Activated naive CD8-positive, alpha-beta T cell treated with anti-CD3 and anti-CD28 coated beads, Interleukin-2, amount 10 ng/mL, durations not matched to agents 7 days and 5 days (primary cell): ENCODE data around the gene LAMTOR5. TPM values are rescaled to one million over a fixed set of nuclear protein-coding genes. Genes with fewer than 3 reads are reported as not detected.
A peak's percentile ranks its signal among the peaks of the same experiment; 100 is the strongest.

Experiments used
- ATAC-seq: fragments of 150-1000 bp; cut with Tn5 transposase; one replicate; pipeline ENCODE4 v1.10.0; 2021; ENCODE audit warnings: low read depth, moderate library complexity
- POLR2A ChIA-PET: fragments of 350-600 bp; sonication (Branson Sonifier 250); formaldehyde crosslinking; loops from one replicate; lab custom pipeline; 2021; ENCODE audit warnings: antibody characterized with exemption; lab: Charles Lee
- DNase-seq: peaks from one replicate; pipeline ENCODE4 v3.0.0; 2021
- H3K27ac Mint-ChIP-seq: one replicate; pipeline ENCODE4 v1.8.0; 2022; ENCODE audit warnings: mild to moderate bottlenecking, mixed read lengths
- H3K27me3 Mint-ChIP-seq: one replicate; pipeline ENCODE4 v1.8.0; 2022; ENCODE audit warnings: mild to moderate bottlenecking, moderate library complexity, mixed read lengths
- H3K36me3 Mint-ChIP-seq: one replicate; pipeline ENCODE4 v1.8.0; 2021; ENCODE audit warnings: mild to moderate bottlenecking, mixed read lengths
- H3K4me1 Mint-ChIP-seq: one replicate; pipeline ENCODE4 v1.8.0; 2021; ENCODE audit warnings: mixed read lengths
- H3K4me3 Mint-ChIP-seq: one replicate; pipeline ENCODE4 v1.8.0; 2022; ENCODE audit warnings: mild to moderate bottlenecking, moderate library complexity, mixed read lengths
- H3K9me3 Mint-ChIP-seq: one replicate; pipeline ENCODE4 v1.8.0; 2021; ENCODE audit warnings: mixed read lengths
- total RNA-seq, 2 experiments: library from RNA; stranded (reverse); gene quantifications; one replicate each; pipeline ENCODE4 v1.2.3, GENCODE V29; 2021

LAMTOR5 gene
- total RNA-seq, 2 experiments from 2014 or later, result 115 TPM

DNA sequence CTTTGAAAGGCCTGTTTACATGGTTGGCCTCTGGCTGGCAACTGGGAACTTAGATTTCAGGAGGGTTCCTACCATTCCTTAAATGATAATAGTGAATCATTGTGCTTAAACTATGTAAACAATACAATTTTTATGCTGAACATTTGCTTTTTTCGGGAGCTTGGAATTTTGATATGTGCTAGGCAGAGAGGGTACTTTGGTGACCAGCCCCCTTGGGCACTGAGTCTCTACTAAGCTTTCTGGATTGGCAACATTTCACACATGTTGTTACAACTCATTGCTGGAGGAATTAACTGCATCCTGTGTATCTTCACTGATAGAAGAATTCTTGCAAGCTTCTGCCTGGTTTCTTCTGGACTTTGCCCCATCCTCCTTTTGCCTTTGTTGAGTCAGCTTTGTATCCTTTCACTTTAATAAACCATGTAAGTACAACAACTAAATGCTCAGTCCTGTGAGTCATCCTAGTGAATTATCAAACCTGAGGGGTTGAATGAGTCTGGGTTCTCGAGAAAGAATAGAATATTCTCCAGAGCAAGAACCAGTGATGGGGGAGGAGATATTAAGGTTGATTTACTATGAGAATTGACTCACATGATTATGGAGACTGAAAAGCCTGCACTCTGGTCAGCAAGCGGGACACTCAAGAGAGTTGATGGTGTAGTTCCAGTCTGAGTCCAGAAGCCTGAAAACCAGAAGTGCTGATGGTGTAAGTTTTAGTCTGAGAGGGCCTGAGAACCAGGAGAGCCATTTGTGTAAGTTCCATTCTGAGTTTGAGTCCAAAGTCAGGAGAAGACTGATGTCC, 13.6 kb downstream of the LAMTOR5 start:
- Mint-ChIP-seq H3K4me1 (peaks cover 6% of the 10 kb centered on the region), H3K36me3 (peaks cover 18% of the 10 kb centered on the region), H3K27ac (no peak overlapping the region), H3K27me3 (no peaks in the 10 kb centered on the region), H3K4me3 (no peak overlapping the region), H3K9me3 (no peaks in the 10 kb centered on the region)
- ATAC-seq, result no peak
- no peak for DNase-seq
- POLR2A ChIA-PET, result no interaction called here

DNA sequence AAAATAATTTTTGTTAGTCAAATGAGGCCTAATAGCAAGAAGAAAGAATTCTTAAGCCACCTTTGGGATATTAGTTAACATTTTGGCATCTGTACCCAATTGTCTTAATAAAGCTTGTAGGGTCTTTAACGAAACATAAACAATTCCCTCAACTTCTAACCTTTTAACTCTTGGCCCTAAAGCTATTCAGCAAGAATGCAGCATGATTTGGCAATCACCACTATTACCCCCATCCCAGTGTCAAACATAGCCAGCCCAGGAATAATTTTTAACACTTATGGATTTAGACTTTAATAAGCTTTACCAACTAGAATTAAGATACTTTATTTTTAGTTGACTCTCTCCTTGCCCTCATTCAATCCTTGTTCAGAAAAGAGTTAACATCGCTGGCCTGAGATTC, 14.2 kb downstream of the LAMTOR5 start:
- POLR2A ChIA-PET, result interaction anchor here (0.6 kb wide), 1 partner anchor 39 kb away, joined by 3 read pairs; no protein-coding TSS in a partner anchor
- DNase-seq (no peak), ATAC-seq (no peak)
- H3K4me3 Mint-ChIP-seq, result no peak overlapping the region
- peaks cover 17% of the 10 kb centered on the region for H3K36me3 Mint-ChIP-seq
- no peaks in the 10 kb centered on the region for H3K27me3 Mint-ChIP-seq
- H3K27ac Mint-ChIP-seq, result no peak overlapping the region
- H3K4me1 Mint-ChIP-seq, result peaks cover 6% of the 10 kb centered on the region
- no peaks in the 10 kb centered on the region for H3K9me3 Mint-ChIP-seq

DNA sequence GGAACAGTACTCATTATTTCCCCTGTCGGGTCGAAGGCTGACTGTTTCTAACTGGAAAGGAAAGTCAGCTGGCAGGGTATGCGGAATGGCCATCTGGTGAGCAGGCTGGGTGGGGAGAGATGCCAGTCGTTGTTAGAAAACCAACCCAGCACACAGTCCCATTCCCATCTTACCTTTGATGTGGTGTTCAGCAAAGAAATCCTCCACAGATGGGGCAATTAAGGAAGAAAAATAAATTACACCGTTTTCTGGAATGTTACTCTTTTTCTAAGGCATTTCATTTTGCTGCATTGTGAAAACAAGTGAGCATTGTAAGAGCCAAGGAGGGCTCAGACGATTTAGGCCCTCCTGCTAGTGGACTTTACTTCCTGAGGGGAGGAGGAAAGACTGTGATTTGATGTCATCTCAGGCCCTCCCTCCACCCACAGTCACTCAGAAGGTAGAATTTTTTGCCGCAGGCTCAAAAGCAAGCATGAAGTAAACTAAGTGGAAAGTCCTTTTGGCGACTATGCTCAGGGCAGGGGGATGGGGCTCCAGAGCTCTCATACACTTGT, 16.7 kb downstream of the LAMTOR5 start, which contains the start of gene SLC16A4:
Gene SLC16A4, minus strand, starts transcription at position 335 of the 554 bp plus-strand sequence. CDS start 1,703 bp downstream, outside the sequence.
- Mint-ChIP-seq H3K9me3 (no peaks in the 10 kb centered on the region), H3K27ac (no peak within 1 kb of the TSS), H3K27me3 (no peaks in the 10 kb centered on the region), H3K4me3 (no peak within 1 kb of the TSS), H3K4me1 (peaks cover 6% of the 10 kb centered on the region), H3K36me3 (peaks cover 14% of the 10 kb centered on the region)
- POLR2A ChIA-PET, result no interaction called here
- DNase-seq (no peak), ATAC-seq (no peak)

DNA sequence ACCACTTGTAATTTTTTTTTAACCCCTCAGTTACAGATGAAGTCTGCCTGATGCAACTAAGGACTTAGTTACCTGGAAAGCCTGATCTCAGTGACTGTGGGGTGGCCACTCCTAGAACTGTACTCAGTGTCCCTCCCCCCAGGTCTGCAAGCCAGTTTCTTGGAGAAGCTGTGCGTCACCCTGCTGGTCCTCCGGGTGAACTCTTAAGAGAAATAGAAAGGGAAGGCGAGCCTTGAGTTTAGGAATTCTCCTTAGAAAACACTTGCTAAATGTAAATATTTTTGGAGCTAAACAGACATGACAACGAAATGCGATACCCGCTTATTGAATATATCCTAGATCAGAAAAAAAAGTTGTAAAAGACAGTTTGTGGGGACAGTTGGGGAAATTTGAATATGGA, 17.4 kb downstream of the LAMTOR5 start:
- ATAC-seq, result no peak
- POLR2A ChIA-PET, result no interaction called here
- no peaks in the 10 kb centered on the region for H3K27me3 Mint-ChIP-seq

DNA sequence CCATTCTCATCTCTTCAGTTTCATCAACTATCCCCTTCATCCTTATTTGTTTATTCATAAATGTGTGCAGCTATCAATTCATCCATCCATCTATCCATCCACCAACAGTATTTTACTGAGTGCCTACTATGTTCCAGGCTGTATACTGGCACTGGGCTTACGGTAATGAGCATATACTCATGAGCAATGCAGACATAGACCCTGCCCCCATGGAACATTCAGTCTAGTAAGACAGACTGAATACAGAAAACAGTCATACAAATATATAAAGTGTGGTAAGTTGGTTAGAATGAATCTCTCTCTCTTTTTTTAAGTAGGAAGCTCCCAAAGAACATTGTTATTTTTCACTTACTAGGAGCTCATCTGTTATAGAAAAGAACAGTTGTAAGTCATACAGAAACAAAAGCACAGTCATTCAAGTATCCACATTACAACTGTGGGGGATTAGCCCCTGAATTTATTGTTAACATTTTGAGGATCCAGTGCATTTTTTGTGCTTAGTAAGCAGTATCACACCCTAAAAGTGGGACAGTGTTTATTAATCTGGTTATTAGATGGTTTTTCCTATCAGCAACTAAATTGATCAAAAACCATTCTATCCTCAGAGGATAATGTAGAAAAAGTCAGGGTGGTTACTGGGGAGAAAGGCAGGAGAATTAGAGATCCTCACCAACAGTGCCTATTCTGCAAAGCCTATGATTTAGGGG, 20.3 kb downstream of the LAMTOR5 start:
- ATAC-seq, result no peak
- Mint-ChIP-seq H3K27me3 (no peaks in the 10 kb centered on the region), H3K36me3 (peaks cover 11% of the 10 kb centered on the region), H3K9me3 (no peaks in the 10 kb centered on the region), H3K27ac (no peak overlapping the region), H3K4me1 (peaks cover 12% of the 10 kb centered on the region), H3K4me3 (no peak overlapping the region)
- no peak for DNase-seq
- POLR2A ChIA-PET, result no interaction called here

More for the DNA sequence above, 17.4 kb downstream of the LAMTOR5 start:
- Mint-ChIP-seq H3K9me3 (no peaks in the 10 kb centered on the region), H3K36me3 (peaks cover 10% of the 10 kb centered on the region), H3K4me1 (peaks cover 1% of the 10 kb centered on the region), H3K4me3 (no peak overlapping the region), H3K27ac (no peak overlapping the region)
- DNase-seq, result no peak

DNA sequence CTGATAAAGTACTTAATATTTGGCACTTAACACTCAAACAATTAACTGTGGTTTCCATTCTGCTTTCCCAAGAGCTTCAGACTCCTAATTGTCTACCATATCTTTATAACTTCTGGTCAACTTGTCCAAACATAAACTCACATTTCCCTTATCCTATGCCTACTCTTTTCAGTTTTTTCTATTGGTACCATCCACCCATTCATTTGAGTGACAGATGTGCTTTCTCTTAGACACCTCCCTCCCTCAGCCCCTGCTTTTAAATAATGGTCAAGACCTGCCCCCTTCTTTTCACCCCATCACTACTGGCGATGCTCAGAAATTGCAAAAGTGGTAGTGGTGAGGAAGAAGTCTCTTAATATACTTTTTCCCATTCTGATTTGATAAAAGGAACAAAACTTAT, 22.1 kb downstream of the LAMTOR5 start:
- POLR2A ChIA-PET, result no interaction called here
- H3K27ac Mint-ChIP-seq, result no peak overlapping the region
- peaks cover 11% of the 10 kb centered on the region for H3K4me1 Mint-ChIP-seq
- peaks cover 11% of the 10 kb centered on the region for H3K36me3 Mint-ChIP-seq
- H3K9me3 Mint-ChIP-seq, result no peaks in the 10 kb centered on the region
- no peak for DNase-seq
- no peak for ATAC-seq
- H3K4me3 Mint-ChIP-seq, result no peak overlapping the region
- H3K27me3 Mint-ChIP-seq, result no peaks in the 10 kb centered on the region

DNA sequence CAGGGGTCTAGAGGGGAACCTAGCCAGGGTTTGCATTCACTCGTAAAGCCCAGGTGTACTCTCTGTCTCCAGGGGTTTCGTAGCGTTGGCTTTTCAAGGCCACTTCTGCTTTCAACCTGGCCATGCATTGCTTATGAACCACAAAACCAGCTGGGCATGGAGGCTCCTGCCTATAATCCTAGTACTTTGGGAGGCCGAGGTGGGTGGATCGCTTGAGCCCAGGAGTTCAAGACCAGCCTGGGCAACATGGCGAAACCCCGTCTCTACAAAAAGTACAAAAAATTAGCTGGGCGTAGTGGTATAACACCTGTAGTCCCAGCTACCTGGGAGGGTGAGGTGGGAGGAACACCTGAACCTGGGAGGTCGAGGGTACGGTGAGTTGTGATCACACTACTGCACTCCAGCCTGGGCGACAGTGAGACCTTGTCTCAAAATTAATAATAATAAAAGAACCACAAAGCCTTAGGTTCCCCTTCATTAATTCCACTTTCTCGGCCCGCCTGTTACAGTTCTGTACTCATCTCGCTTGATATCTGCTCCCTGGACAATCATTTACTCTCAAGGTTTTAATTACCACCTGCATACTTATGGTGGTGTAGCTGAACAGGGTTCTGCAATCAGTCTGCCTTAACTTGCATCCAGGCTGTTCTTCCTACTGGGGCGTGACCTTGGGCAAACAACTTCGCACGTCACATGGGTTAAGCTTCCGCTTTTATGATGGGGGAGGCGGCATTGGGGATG, 22.7 kb downstream of the LAMTOR5 start:
- peak overlapping the region; percentile 54 for H3K27ac Mint-ChIP-seq
- H3K36me3 Mint-ChIP-seq, result peaks cover 15% of the 10 kb centered on the region
- no peak for ATAC-seq
- POLR2A ChIA-PET, result interaction anchor here (2.0 kb wide), 1 partner anchor 45 kb away, joined by 11 read pairs; the partner anchor contains the start of gene RBM15
- peaks cover 12% of the 10 kb centered on the region for H3K4me1 Mint-ChIP-seq
- DNase-seq, result no peak
- H3K9me3 Mint-ChIP-seq, result no peaks in the 10 kb centered on the region
- H3K4me3 Mint-ChIP-seq, result no peak overlapping the region
- H3K27me3 Mint-ChIP-seq, result no peaks in the 10 kb centered on the region

DNA sequence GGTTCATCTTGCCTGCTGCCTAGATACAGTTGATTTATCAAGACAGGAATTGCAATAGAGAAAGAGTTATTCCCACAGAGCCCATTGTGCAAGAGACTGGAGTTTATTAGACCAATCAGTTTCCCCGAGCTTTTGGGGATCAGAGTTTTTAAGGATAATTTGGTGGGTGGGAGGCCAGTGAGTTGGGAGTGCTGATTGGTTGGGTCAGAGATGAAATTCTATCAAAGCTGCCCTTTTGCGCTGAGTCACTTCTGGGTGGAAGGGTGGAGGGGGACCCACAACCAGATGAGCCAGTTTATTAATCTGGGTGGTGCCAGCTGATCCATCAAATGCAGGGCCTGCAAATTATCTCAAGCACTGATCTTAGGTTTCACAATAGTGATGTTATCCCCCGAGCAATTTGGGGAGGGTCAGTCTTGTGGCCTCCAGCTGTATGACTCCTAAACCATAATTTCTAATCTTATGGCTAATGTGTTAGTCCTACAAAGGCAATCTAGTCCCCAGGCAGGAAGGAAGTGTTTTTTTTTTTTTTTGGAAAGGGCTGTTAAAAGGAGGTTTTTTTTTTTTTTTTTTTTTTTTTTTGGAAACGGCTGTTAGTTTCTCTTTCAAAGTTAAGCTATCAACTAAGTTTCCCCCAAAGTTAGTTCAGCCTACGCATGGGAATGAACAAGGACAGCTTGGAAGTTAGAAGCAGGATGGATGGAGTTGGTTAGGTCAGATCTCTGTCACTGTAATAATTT, 24.1 kb downstream of the LAMTOR5 start:
- DNase-seq, result no peak
- Mint-ChIP-seq H3K4me1 (peaks cover 12% of the 10 kb centered on the region), H3K9me3 (no peaks in the 10 kb centered on the region), H3K36me3 (peaks cover 22% of the 10 kb centered on the region), H3K27ac (peak overlapping the region; percentile 76), H3K27me3 (no peaks in the 10 kb centered on the region), H3K4me3 (peak overlapping the region; percentile 47)
- POLR2A ChIA-PET, result interaction anchor here (0.6 to 2.0 kb wide), 4 partner anchors 21 to 249 kb away, joined by 3 to 11 read pairs (median 4); partner anchors contain the start of gene RBM15
- ATAC-seq, result peak; percentile 42

DNA sequence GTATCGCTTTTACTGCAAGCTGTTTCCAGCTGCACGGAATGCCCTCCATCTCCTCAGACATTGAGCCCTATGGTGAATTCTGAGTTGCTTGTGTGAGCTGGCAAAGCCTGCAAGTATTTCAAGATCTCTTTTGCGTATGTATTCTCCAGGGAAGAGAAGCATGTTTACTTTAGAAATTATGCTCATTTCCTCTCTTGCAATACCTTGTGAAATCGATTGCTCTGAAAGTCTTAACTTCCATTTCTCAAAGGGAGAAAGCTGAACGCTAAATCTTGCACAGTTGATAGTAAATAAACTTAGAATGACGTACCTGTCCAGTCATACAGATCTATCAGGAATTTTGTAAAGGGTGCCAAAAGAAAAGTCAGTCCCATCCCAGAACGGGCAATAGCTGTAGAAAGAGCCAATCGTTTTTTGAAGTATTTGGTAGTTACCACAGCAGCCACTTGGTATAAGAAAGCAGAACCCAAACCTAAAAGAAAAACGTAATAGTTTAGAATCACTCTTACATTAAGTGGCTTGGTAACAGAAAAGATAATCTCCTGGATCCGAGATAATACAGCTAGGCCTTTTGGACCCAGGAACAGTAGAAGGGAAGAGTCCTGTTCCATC, 26.7 kb downstream of the LAMTOR5 start:
- Mint-ChIP-seq H3K27me3 (no peaks in the 10 kb centered on the region), H3K9me3 (no peaks in the 10 kb centered on the region), H3K4me1 (peaks cover 12% of the 10 kb centered on the region), H3K36me3 (peaks cover 28% of the 10 kb centered on the region), H3K4me3 (no peak overlapping the region), H3K27ac (no peak overlapping the region)
- ATAC-seq, result no peak
- no peak for DNase-seq
- POLR2A ChIA-PET, result interaction anchor here (1.5 kb wide), 1 partner anchor 43 kb away, joined by 4 read pairs; no protein-coding TSS in a partner anchor

DNA sequence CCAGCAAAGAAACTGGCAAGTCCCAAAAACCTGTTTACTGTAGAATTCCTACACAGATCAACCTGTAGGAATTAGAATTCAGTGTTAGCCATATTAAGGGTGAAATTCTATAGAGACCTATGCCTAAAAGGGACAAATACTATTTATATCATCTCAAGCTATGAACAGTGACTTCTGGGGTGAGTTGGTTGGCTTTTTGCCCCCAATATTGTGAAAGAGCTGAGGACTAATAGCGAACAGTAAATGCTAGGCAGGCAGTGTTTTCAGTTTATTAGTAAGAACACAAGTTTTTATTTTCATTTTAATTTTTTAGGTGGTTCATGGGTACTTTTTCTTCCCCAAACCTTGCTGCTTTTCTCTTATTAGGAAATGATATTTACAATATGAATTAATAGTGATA, 32.0 kb downstream of the LAMTOR5 start:
- H3K9me3 Mint-ChIP-seq, result no peaks in the 10 kb centered on the region
- H3K4me3 Mint-ChIP-seq, result no peak overlapping the region
- ATAC-seq (no peak), DNase-seq (no peak)
- POLR2A ChIA-PET, result no interaction called here
- peaks cover 5% of the 10 kb centered on the region for H3K4me1 Mint-ChIP-seq
- no peaks in the 10 kb centered on the region for H3K27me3 Mint-ChIP-seq
- H3K27ac Mint-ChIP-seq, result no peak overlapping the region
- H3K36me3 Mint-ChIP-seq, result peaks cover 29% of the 10 kb centered on the region

DNA sequence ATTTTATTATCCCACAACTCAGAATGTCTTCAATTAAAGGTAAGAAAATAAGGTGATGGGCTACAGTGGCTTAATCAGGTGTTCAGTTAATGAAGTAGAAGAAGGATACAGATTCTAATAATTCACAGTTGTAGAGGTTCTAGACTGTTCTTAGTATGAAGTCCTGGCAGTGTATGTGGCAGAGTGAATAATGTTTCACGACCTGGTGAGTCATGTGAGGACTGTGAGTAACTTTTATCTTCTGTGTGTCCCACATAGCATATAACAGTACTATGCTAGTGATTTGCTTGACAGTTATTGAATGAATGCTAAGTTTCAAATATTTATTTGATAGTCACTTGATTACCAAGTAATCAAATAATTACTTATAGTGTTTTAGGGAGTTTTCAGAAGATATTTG, 36.7 kb downstream of the LAMTOR5 start:
- peaks cover 8% of the 10 kb centered on the region for H3K4me1 Mint-ChIP-seq
- DNase-seq, result no peak
- no peak overlapping the region for H3K4me3 Mint-ChIP-seq
- H3K27ac Mint-ChIP-seq, result no peak overlapping the region
- H3K9me3 Mint-ChIP-seq, result no peaks in the 10 kb centered on the region
- POLR2A ChIA-PET, result no interaction called here
- H3K36me3 Mint-ChIP-seq, result peaks cover 8% of the 10 kb centered on the region
- H3K27me3 Mint-ChIP-seq, result no peaks in the 10 kb centered on the region
- ATAC-seq, result no peak

DNA sequence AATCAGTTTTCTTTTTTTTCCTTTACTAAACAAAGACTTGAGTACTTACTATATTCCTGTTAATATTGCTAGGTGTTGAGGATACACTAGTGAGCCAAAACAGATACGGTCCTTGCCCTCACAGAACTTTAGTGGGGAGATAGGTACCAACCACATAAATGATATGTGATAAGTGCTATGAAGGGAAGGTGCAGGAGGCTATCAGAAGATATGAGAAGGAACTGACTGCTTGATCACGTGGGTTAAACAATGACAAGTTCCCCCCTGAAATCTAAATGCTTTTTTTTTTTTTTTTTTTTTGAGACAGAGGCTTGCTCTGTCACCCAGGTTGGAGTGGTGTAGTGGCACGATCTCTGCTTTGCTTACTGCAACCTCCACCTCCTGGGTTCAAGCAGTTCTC, 43.3 kb downstream of the LAMTOR5 start:
- Mint-ChIP-seq H3K9me3 (no peaks in the 10 kb centered on the region), H3K27me3 (no peaks in the 10 kb centered on the region), H3K4me3 (no peak overlapping the region), H3K36me3 (peaks cover 21% of the 10 kb centered on the region), H3K4me1 (peaks cover 5% of the 10 kb centered on the region), H3K27ac (no peak overlapping the region)
- ATAC-seq, result no peak
- no peak for DNase-seq
- POLR2A ChIA-PET, result no interaction called here
